ENCODE data around the gene PGAP1.

GRCh38 chr2:196954001-196954400 lies 27.5 kb upstream of the PGAP1 start:
- TF ChIP-seq CTCF (conservative IDR thresholded peaks at IDR 0.05): no peak
- TF ChIP-seq ZFX (IDR thresholded peaks at IDR 0.05): no peak

Measured in C4-2B (cell line).